T-helper 2 cell treated with Interferon-gamma antibody and Interleukin-4, amounts not matched to agents 5 μg/mL and 100 μg/mL, for 36 hours (primary cell): ENCODE measurements around the gene BUB1.
"Not testable (repeated sequence)": the region's sequence is repeated elsewhere in the genome, so short reads cannot be mapped to it uniquely, and the experiment has no call there.

Experiments
- DNase-seq: peaks from one replicate; pipeline ENCODE4 v3.0.0; 2021; ENCODE audit warnings: low spot score
- H3K27ac Mint-ChIP-seq: one replicate; pipeline ENCODE4 v1.8.0; 2021; ENCODE audit warnings: mild to moderate bottlenecking, mixed read lengths
- H3K27me3 Mint-ChIP-seq: one replicate; pipeline ENCODE4 v1.8.0; 2021; ENCODE audit warnings: low read depth, mixed read lengths
- H3K36me3 Mint-ChIP-seq: one replicate; pipeline ENCODE4 v1.8.0; 2021; ENCODE audit warnings: low read depth, mixed read lengths
- H3K4me1 Mint-ChIP-seq: one replicate; pipeline ENCODE4 v1.8.0; 2021; ENCODE audit warnings: low read depth, mixed read lengths
- H3K4me3 Mint-ChIP-seq: one replicate; pipeline ENCODE4 v1.8.0; 2022; ENCODE audit warnings: mild to moderate bottlenecking, moderate library complexity, mixed read lengths
- H3K9me3 Mint-ChIP-seq: one replicate; pipeline ENCODE4 v1.8.0; 2021; ENCODE audit warnings: mixed read lengths

The BUB1 gene

DNA sequence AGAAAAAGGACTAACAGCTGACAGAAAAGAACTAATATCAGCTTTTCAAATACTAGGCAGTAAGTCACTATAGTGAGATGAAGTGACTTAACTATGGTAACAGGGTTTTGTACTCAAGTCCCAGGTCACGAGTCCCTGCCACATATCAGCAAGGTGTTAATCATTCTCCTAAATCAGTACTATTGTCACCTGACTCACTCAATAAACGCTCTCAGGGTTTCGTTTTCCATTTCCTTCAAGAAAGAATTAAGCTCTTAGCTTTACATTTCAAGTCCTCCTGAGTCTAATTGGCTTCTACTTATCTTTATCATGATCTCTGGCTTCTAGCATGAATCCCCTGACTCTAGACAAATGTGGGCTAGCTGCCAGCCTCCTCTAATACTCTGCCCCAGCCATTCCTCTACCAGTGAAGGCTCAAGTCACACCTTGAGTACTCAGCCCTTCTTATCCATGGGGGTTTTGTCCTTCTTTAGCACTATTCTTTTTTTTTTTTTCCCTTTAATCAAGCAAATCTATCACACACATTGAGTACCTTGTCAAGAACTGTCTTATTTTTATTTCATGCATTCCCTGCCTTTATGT, 20.0 kb downstream of the BUB1 start:
- Mint-ChIP-seq H3K4me3 (peak overlapping the region; percentile 32), H3K27me3 (no peaks in the 10 kb centered on the region), H3K4me1 (peaks cover 31% of the 10 kb centered on the region), H3K27ac (peak overlapping the region; percentile 83), H3K36me3 (peaks cover 77% of the 10 kb centered on the region), H3K9me3 (no peaks in the 10 kb centered on the region)
- no peak for DNase-seq

DNA sequence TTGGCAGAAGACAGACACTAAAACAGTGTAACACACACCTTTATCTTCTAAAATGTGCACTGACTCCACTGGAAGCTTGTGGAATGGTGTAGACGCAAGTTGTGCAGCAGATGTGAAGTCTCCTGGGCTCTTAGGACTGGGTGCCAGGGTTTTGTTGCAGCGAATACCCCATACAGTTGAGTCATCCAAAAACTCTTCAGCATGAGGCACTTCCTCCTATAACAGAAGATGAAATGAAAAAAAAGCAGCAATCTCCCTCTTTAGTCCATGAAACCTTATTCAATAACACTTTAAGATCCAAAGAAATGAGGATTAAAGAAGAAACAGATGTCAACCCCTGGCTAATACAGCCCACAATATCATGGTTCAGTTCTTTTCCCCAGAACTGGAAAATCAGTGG, 22.2 kb downstream of the BUB1 start:
- peaks cover 75% of the 10 kb centered on the region for H3K36me3 Mint-ChIP-seq
- H3K4me1 Mint-ChIP-seq = peaks cover 29% of the 10 kb centered on the region
- H3K27ac Mint-ChIP-seq = no peak overlapping the region
- DNase-seq = no peak
- no peak overlapping the region for H3K4me3 Mint-ChIP-seq
- no peaks in the 10 kb centered on the region for H3K27me3 Mint-ChIP-seq
- H3K9me3 Mint-ChIP-seq = no peaks in the 10 kb centered on the region

DNA sequence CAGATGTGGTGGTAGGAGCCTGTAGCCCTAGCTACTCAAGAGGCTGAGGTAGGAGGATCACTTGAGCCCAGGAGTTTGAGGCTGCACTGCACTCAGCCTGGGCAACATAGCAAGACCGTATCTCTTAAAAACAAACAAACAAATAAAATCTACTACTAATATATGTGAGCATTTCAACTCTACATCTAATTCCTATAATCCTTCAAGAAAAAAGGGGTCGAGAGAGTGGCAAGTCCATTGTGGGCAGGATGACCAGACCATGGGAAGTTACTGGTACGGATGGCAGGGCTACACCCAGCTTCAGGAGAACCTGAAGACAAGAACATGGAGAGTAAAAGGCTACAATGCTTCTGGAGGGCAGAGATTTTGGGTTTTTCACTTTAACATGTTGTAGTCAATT, 24.0 kb downstream of the BUB1 start:
- Mint-ChIP-seq H3K4me3 (no peak overlapping the region), H3K4me1 (peaks cover 23% of the 10 kb centered on the region), H3K9me3 (no peaks in the 10 kb centered on the region), H3K27ac (peak overlapping the region; percentile 71), H3K36me3 (peaks cover 74% of the 10 kb centered on the region), H3K27me3 (no peaks in the 10 kb centered on the region)
- DNase-seq = no peak

DNA sequence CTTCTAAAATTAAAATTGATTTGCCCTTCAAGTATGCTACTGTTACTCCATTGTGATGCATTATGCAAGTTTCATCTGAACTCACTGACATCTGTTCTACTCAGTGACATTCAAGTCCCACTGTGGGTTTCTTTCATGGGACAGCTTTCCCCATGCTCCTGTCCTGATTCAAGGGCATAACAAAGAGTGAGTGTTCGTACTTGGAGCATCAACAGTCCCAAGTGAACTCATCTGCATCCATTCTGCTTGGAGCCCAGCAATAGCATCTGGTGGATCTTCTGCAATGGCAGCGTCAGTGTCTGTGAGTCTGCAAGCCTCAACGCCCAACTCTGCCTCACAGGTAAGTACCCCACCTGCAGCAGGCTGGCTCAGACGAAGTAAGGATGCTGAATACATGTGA, 27.5 kb downstream of the BUB1 start:
- no peak for DNase-seq
- no peak overlapping the region for H3K27ac Mint-ChIP-seq
- H3K4me1 Mint-ChIP-seq = peaks cover 7% of the 10 kb centered on the region
- H3K36me3 Mint-ChIP-seq = peaks cover 74% of the 10 kb centered on the region
- no peaks in the 10 kb centered on the region for H3K9me3 Mint-ChIP-seq
- no peaks in the 10 kb centered on the region for H3K27me3 Mint-ChIP-seq
- H3K4me3 Mint-ChIP-seq = no peak overlapping the region

DNA sequence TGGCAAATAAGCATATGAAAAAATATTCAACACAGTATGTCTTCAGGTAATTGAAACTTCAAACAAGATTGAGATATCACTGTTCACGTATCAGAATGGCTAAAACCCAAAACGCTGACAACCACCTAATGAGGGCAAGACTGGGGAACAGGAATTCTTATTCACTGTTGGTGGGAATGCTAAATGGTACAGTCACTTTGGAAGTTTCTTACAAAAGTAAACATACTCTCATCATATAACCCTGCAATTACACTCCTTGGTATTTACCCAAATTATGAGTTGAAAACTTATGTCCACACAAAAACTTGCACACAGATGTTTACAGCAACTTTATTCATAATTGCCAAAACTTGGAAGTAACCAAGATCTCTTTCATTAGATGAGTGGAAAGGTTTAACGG, 30.1 kb downstream of the BUB1 start:
- no peak overlapping the region for H3K4me3 Mint-ChIP-seq
- H3K27me3 Mint-ChIP-seq = no peaks in the 10 kb centered on the region
- H3K27ac Mint-ChIP-seq = no peak overlapping the region
- peaks cover 69% of the 10 kb centered on the region for H3K36me3 Mint-ChIP-seq
- H3K9me3 Mint-ChIP-seq = no peaks in the 10 kb centered on the region
- DNase-seq = no peak
- H3K4me1 Mint-ChIP-seq = peaks cover 8% of the 10 kb centered on the region

DNA sequence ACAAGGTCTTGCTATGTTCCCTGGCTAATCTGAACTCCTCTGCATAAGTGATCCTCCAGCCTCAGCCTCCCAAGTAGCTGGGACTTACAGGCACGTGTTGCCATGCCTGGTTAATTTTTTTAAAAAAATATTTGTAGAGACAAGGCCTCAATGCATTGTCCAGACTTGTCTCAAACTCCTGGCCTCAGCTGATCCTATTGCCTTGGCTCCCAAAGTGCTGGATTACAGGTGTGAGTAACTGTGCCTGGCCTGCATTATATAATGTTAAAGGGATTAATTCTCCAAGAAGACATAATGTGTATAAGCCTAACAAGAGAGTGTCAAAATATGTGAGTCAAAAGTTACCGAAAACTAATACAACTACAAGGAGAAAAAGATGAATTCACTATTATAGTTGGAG, 32.2 kb downstream of the BUB1 start:
- Mint-ChIP-seq H3K27me3 (no peaks in the 10 kb centered on the region), H3K27ac (no peak overlapping the region), H3K4me1 (peaks cover 8% of the 10 kb centered on the region), H3K9me3 (no peaks in the 10 kb centered on the region), H3K4me3 (no peak overlapping the region), H3K36me3 (peaks cover 78% of the 10 kb centered on the region)
- no peak for DNase-seq

DNA sequence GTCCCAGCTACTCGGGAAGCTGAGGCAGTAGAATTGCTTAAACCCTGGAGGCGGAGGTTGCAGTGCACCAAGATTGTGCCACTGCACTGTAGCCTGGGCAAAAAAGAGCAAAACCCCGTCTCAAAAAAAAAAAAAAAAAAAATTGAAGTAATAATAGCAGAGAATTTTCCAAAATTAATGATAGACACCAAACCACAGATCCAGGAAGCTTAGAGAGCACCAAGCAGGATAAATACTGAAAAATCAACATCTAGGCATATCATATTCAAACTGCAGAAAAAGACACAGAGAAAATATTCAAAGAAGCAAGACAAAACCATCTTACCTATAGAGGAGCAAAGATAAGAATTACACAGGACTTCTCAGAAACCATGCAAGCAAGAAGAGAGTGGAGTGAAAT, 33.5 kb downstream of the BUB1 start:
- no peak overlapping the region for H3K27ac Mint-ChIP-seq
- peaks cover 10% of the 10 kb centered on the region for H3K4me1 Mint-ChIP-seq
- H3K27me3 Mint-ChIP-seq = no peaks in the 10 kb centered on the region
- no peak overlapping the region for H3K4me3 Mint-ChIP-seq
- DNase-seq = no peak
- H3K36me3 Mint-ChIP-seq = peaks cover 79% of the 10 kb centered on the region
- no peaks in the 10 kb centered on the region for H3K9me3 Mint-ChIP-seq

DNA sequence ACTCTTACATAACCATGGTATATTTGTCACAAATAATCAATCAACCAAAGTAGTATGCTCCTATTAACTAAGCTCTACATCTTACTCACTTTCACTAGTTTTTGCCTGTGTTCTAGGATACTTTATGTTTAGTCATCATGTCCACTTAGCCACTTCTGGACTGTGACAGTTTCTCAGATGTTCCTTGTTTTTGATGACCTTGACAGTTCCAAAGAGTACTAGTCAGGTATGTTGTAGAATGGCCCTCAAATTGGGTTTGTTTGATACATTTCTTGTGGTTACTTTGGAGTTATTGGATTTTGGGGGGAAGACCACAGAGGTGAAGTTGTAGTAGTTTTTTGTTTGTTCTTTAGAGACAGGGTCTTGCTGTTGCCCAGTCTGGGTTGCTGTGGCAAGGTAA, 35.5 kb downstream of the BUB1 start:
- no peaks in the 10 kb centered on the region for H3K27me3 Mint-ChIP-seq

DNA sequence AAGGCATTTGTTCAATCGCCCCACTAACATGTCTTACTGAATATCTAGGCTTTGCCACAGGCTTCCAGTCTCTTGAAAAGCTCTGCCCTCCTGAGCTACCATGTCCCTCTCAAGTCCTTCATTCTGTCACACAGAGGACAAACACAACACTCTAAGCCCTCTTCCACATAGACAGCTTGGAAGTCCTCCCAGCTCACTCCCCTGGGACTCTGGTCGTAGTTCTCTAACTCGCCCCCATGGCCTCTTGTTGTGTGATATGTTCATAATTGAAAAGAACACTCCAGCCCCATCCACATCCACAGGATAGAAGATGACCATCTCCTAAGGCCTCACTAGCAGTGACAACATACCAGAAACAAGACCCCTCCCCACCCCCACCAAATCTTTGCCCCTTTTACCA, 37.9 kb downstream of the BUB1 start:
- no peak overlapping the region for H3K27ac Mint-ChIP-seq
- H3K27me3 Mint-ChIP-seq = no peaks in the 10 kb centered on the region
- peaks cover 6% of the 10 kb centered on the region for H3K4me1 Mint-ChIP-seq
- H3K9me3 Mint-ChIP-seq = no peaks in the 10 kb centered on the region
- no peak for DNase-seq
- H3K36me3 Mint-ChIP-seq = peaks cover 87% of the 10 kb centered on the region
- no peak overlapping the region for H3K4me3 Mint-ChIP-seq

More for the DNA sequence above, 35.5 kb downstream of the BUB1 start:
- no peak overlapping the region for H3K27ac Mint-ChIP-seq
- no peak overlapping the region for H3K4me3 Mint-ChIP-seq
- no peak for DNase-seq
- peaks cover 83% of the 10 kb centered on the region for H3K36me3 Mint-ChIP-seq
- H3K9me3 Mint-ChIP-seq = no peaks in the 10 kb centered on the region
- H3K4me1 Mint-ChIP-seq = peaks cover 10% of the 10 kb centered on the region

DNA sequence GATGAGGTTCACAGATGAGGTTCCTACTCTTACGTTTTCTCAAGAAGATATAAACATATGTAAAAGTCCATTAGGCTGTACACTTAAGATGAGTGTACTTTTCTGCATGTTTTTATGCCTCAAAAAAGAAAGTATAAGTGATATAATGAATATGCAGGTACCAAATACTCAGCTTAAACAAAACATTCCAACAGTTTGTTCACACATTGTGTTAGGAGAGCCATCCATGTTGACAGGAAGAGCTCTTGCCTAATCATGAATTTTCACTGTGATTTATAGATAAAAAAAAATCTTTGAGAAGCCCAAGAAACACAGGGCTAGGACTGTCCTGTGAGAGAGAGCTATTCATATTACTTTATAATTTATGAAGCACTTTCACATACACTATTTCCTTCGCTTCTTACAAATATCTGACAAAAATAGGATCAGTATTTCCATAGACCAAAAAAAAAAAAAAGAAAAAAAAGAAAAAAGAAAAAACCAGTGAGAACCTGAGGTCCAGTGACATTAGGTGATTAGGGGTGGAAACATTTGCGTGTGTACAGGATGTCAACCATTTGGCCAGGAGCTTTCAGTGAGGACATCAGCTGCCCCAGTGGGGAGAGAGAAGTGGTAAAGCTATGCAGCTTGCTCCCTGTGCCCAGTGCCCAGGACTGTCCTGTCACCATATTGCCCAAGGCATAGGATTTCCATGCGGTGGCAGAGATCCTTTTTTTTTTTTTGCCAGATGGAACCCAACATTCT, 38.7 kb downstream of the BUB1 start:
- H3K4me1 Mint-ChIP-seq = peaks cover 5% of the 10 kb centered on the region
- H3K27me3 Mint-ChIP-seq = no peaks in the 10 kb centered on the region
- no peak overlapping the region for H3K27ac Mint-ChIP-seq
- no peak overlapping the region for H3K4me3 Mint-ChIP-seq
- H3K36me3 Mint-ChIP-seq = peaks cover 89% of the 10 kb centered on the region
- no peak for DNase-seq
- no peaks in the 10 kb centered on the region for H3K9me3 Mint-ChIP-seq

DNA sequence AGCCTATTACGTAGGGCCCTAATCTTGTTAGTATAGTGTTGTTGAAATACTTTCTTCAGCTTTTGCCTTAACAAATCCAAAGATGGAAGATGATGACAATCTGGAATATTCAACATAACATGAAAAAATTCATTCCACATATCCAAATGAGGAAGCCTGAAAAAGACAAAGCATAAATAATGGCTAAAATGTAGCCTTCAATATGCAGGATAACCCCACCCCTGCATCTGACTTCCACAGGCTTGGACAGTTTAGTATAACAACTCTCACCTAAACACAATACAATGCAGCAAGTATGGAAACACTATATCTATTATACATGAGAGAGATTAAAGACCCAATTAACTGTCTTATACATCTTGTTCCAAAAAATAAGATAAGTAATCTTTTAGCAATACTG, 39.9 kb downstream of the BUB1 start:
- Mint-ChIP-seq H3K36me3 (peaks cover 87% of the 10 kb centered on the region), H3K27ac (no peak overlapping the region), H3K9me3 (no peaks in the 10 kb centered on the region), H3K4me1 (peaks cover 5% of the 10 kb centered on the region), H3K27me3 (no peaks in the 10 kb centered on the region), H3K4me3 (no peak overlapping the region)
- DNase-seq = no peak

DNA sequence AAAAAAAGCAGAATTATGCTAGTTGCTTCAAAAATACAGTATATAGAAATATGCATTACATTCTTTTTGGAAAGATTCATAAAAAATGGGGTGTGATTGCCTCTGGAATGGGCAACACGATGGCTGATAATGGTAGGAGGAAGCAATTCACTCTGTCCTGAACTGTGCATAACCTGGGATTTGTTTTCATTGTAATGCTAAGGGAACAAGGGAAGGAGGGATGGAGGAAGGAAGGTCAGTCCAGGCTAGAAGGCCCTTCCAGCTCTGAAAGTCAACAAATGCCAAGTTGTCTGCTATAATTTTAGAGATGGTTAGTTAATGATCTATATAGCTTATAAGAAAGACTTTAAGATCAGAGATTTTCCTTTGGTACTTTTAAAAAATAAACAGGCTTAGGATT, 40.8 kb downstream of the BUB1 start:
- H3K36me3 Mint-ChIP-seq = peaks cover 79% of the 10 kb centered on the region
- no peaks in the 10 kb centered on the region for H3K27me3 Mint-ChIP-seq
- H3K4me3 Mint-ChIP-seq = no peak overlapping the region
- no peak overlapping the region for H3K27ac Mint-ChIP-seq
- H3K9me3 Mint-ChIP-seq = no peaks in the 10 kb centered on the region
- peaks cover 5% of the 10 kb centered on the region for H3K4me1 Mint-ChIP-seq
- no peak for DNase-seq

DNA sequence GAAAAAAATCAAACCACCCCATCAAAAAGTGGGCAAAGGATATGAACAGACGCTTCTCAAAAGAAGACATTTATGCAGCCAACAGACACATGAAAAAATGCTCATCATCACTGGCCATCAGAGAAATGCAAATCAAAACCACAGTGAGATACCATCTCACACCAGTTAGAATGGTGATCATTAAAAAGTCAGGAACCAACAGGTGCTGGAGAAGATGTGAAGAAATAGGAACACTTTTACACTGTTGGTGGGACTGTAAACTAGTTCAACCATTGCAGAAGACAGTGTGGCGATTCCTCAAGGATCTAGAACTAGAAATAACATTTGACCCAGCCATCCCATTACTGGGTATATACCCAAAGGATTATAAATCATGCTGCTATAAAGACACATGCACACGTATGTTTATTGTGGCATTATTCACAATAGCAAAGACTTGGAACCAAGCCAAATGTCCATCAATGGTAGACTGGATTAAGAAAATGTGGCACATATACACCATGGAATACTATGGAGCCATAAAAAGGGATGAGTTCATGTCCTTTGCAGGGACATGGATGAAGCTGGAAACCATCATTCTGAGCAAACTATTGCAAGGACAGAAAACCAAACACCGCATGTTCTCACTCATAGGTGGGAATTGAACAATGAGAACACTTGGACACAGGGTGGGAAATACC, 41.8 kb downstream of the BUB1 start:
- not testable (repeated sequence) for DNase-seq, H3K27me3 Mint-ChIP-seq, H3K4me1 Mint-ChIP-seq, H3K27ac Mint-ChIP-seq, H3K4me3 Mint-ChIP-seq, H3K9me3 Mint-ChIP-seq
- peaks cover 70% of the 10 kb centered on the region for H3K36me3 Mint-ChIP-seq

DNA sequence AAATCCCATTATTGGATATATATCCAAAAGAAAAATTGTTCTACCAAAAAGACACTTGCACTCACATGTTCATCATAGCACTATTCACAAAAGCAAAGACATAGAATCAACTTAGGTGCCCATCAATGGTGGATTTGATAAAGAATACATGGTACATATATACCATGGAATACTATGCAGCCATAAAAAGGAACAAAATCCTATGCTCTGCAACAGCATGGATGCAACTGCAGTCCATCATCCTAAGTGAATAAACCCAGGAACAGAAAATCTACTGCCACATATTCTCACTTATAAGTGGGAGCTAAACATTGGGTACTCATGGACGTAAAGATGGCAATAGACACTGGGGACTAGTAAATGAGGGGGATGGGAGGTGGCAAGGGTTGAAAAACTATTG, 50.5 kb downstream of the BUB1 start:
- H3K36me3 Mint-ChIP-seq, H3K4me3 Mint-ChIP-seq, DNase-seq, H3K27me3 Mint-ChIP-seq, H3K9me3 Mint-ChIP-seq, H3K4me1 Mint-ChIP-seq, H3K27ac Mint-ChIP-seq: not testable (repeated sequence)
